GM12875 (cell line): ENCODE results near the gene VIPR2.
"Not testable (repeated sequence)": the region's sequence is repeated elsewhere in the genome, so short reads cannot be mapped to it uniquely, and the experiment has no call there.

ENCODE experiments used
- H3K4me3 ChIP-seq: one replicate; pipeline ENCODE4 v1.5.1; 2011; ENCODE audit warnings: low read depth, low read length, control low read depth
- TF ChIP-seq, protein P1 (sequence below): IDR thresholded peaks from 2 replicates; pipeline ENCODE4 v1.5.1; 2011; ENCODE audit warnings: low read depth, mild to moderate bottlenecking, control low read depth, inconsistent platforms, low read length, moderate library complexity, borderline replicate concordance; ENCODE audit not compliant: insufficient read depth

The VIPR2 gene

DNA sequence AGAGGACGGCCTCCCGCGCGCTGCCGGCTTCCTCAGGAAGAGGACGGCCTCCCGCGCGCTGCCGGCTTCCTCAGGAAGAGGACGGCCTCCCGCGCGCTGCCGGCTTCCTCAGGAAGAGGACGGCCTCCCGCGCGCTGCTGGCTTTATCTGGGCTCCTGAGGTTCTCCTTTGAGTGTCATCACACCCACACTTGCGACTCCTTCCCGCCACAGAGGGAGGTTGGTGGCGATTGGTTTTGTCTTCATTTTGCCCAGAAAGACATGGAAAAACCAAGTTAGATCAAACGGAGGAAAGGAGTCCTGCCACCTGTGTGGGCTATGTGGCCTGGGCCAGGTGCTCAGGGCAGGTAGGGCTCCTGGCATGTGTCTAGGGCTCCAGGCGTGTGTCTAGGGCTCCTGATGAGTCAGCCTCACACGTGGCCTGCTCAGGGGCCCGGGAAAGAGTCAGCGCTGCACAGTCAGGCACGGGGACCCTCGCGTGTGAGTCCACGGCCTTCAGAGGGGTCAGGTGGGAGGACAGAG lies 138.0 kb downstream of the VIPR2 start:
- TF ChIP-seq, protein P1, sequence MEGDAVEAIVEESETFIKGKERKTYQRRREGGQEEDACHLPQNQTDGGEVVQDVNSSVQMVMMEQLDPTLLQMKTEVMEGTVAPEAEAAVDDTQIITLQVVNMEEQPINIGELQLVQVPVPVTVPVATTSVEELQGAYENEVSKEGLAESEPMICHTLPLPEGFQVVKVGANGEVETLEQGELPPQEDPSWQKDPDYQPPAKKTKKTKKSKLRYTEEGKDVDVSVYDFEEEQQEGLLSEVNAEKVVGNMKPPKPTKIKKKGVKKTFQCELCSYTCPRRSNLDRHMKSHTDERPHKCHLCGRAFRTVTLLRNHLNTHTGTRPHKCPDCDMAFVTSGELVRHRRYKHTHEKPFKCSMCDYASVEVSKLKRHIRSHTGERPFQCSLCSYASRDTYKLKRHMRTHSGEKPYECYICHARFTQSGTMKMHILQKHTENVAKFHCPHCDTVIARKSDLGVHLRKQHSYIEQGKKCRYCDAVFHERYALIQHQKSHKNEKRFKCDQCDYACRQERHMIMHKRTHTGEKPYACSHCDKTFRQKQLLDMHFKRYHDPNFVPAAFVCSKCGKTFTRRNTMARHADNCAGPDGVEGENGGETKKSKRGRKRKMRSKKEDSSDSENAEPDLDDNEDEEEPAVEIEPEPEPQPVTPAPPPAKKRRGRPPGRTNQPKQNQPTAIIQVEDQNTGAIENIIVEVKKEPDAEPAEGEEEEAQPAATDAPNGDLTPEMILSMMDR: no peak
- H3K4me3 ChIP-seq: no peak overlapping the region

DNA sequence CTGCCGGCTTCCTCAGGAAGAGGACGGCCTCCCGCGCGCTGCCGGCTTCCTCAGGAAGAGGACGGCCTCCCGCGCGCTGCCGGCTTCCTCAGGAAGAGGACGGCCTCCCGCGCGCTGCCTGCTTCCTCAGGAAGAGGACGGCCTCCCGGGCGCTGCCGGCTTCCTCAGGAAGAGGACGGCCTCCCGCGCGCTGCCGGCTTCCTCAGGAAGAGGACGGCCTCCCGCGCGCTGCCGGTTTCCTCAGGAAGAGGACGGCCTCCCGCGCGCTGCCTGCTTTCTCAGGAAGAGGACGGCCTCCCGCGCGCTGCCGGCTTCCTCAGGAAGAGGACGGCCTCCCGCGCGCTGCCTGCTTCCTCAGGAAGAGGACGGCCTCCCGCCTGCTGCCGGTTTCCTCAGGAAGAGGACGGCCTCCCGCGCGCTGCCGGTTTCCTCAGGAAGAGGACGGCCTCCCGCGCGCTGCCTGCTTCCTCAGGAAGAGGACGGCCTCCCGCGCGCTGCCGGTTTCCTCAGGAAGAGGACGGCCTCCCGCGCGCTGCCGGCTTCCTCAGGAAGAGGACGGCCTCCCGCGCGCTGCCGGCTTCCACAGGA lies 138.6 kb downstream of the VIPR2 start:
- H3K4me3 ChIP-seq: not testable (repeated sequence)

DNA sequence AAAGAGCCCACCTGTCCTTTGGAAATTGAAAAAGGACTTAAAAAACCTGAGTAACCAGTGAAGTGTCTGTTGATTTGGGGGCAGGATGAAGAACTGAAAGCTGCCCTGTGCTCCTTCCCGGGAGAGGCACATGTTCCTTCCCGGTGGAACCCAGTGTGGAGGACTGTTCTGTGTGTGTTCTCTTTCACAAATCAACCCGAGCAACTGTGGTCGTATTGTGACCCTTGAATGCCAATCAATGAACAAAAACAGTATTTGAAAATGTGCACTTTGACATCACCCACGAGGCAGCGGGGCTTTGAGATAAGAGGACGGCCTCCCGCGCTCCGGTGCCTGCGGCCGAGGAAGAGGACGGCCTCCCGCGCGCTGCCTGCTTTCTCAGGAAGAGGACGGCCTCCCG lies 139.0 kb downstream of the VIPR2 start:
- TF ChIP-seq, protein P1: no peak

DNA sequence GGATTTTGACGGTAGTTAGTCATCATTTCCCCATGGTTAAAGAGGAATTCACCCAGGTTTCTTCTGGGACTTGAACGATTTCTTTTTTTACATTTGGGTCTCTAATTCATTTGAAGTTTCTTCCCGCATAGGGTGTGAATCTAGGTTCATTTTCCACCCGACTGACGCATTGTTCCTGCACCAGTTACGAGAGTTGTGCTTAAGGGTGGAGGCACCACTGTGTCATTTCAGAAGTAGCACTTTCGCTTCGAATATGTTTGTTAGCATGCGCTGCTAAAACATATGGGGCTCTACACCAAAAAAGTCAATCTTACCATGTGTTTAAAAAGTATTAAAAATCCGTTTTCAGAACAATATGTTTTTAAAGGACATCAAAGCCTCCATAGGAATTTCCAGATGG lies 140.3 kb downstream of the VIPR2 start:
- TF ChIP-seq, protein P1: no peak
- no peak overlapping the region for H3K4me3 ChIP-seq

More for the DNA sequence above, 139.0 kb downstream of the VIPR2 start:
- no peak overlapping the region for H3K4me3 ChIP-seq

DNA sequence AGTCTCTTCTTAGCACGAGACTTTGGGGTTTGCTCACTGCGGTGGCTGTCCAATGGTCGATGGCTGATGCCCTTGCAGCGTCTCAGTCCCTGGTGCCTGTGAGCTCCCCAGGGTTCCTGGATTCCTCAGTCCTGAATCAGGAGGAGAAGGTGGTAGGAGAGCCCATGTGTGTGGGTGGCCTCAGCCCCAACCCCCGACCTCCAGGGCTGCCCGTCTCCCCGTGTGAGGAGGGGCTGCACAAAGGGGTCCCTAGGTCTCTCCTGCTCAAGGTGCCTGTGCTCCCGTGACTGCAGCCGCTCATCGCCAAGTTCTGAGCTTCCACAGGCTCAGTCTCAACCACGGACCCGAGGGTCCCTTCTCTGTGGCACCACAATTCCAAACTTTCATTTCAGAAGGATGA lies 142.9 kb downstream of the VIPR2 start:
- TF ChIP-seq, protein P1: no peak
- H3K4me3 ChIP-seq: no peak overlapping the region

DNA sequence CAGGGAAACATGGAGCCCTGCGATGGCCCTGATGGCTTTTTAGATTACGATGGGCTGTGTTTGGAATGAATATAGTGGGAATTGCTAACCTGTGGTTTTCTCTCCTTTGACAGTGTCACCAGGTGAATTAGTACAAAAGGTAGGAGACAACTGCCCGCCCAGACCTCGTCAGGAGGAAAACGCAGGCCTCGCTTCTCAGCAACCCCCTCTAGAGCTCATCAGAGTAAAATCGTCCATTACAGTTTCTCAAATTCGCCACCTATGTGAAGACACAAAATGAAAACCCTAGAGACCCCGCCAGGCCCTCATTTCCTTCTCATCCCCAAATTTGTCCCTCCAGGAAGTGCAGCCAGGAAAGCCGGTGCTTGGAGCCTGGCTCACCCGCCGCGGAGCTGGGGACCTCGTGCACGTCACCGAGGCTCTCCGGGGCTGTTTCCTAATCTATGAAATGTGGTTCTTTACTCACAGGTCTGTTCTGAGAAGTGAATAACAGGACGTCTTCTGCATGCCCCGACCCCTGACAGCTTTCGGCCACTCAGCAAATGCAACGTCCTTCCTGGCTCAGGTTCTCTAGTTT lies 143.7 kb downstream of the VIPR2 start:
- no peak overlapping the region for H3K4me3 ChIP-seq
- TF ChIP-seq, protein P1: no peak

DNA sequence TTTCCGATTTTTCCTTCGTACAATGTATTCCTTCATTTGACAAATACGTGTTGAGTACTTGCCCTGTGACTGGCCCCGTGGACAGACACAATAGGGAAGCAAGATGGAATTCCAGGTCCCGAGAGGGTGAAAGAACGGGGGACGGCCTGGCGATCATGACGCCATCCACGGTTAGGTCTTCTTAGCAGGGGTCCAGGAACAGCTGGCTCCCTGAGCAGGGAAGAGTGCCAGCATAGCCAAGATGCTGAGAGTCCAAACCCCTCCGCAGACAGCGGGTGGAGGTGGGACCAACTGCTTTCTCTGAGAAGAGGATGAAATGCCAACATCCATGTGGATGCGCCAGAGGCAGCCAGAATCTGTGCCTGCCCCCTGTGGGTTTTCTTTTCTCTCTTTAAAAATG lies 144.6 kb downstream of the VIPR2 start:
- TF ChIP-seq, protein P1: no peak
- H3K4me3 ChIP-seq: no peak overlapping the region
